OCI-LY3 (cell line): Measurements from ENCODE around the gene PAX5.
A peak's percentile ranks its signal among the peaks of the same experiment; 100 is the strongest.

Experiments
- H2AFZ ChIP-seq: fragments of 200-600, 300-600 bp; shearing (Covaris generic); 2 replicates; pipeline ENCODE4 v1.6.0; 2014; ENCODE audit warnings: antibody characterized with exemption, low read depth, low read length
- H3K27ac ChIP-seq: fragments of 200-600, 300-600 bp; sonication (generic); 2 replicates; pipeline ENCODE4 v1.5.1; 2014; ENCODE audit warnings: mild to moderate bottlenecking, low read length, moderate library complexity, mixed read lengths
- H3K27me3 ChIP-seq: fragments of 200-600, 300-600 bp; sonication (generic); 2 replicates; pipeline ENCODE4 v1.6.1; 2014; ENCODE audit warnings: low read depth, low read length, mixed read lengths
- H3K36me3 ChIP-seq: fragments of 200-600, 300-600 bp; sonication (generic); replicated peaks from 2 replicates; pipeline ENCODE3; 2014; ENCODE audit warnings: low read depth, low read length, mixed read lengths
- H3K4me1 ChIP-seq: fragments of 300-600, 200-600 bp; sonication (generic); 2 replicates; pipeline ENCODE4 v1.6.1; 2014; ENCODE audit warnings: low read length, mixed read lengths
- H3K4me2 ChIP-seq: fragments of 200-600, 300-600 bp; sonication (generic); 2 replicates; pipeline ENCODE4 v1.6.1; 2014; ENCODE audit warnings: low read length, mixed read lengths
- H3K4me3 ChIP-seq: fragments of 300-600, 200-600 bp; sonication (generic); 2 replicates; pipeline ENCODE4 v1.5.1; 2014; ENCODE audit warnings: antibody characterized with exemption, mild to moderate bottlenecking, low read length, moderate library complexity
- H3K79me2 ChIP-seq: fragments of 300-600, 200-600 bp; shearing (Covaris generic); 2 replicates; pipeline ENCODE4 v1.6.1; 2014; ENCODE audit warnings: mild to moderate bottlenecking, low read length, mixed read lengths
- H3K9ac ChIP-seq: fragments of 300-600, 200-600 bp; shearing (Covaris generic); 2 replicates; pipeline ENCODE4 v1.6.0; 2014; ENCODE audit warnings: mild to moderate bottlenecking, low read length, moderate library complexity
- H3K9me3 ChIP-seq: fragments of 200-600, 300-600 bp; shearing (Covaris generic); 2 replicates; pipeline ENCODE4 v1.6.1; 2014; ENCODE audit warnings: low read length, mixed read lengths; ENCODE audit not compliant: insufficient read depth
- H4K20me1 ChIP-seq: fragments of 200-600, 300-600 bp; sonication (generic); 2 replicates; pipeline ENCODE4 v1.6.1; 2016; ENCODE audit warnings: low read length, mixed read lengths; ENCODE audit not compliant: insufficient read depth
- CTCF ChIP-seq: fragments of 200-600, 300-600 bp; sonication (generic); IDR thresholded peaks from 2 replicates; pipeline ENCODE4 v1.5.1; 2014; ENCODE audit warnings: antibody characterized with exemption, low read length, low read depth
- EZH2phosphoT487 ChIP-seq: fragments of 200-600 bp; shearing (Covaris generic); IDR thresholded peaks from 2 replicates; pipeline ENCODE4 v1.6.1; 2018; ENCODE audit warnings: antibody characterized with exemption, mixed run types, low read depth

Gene PAX5

GRCh38 chr9:36967997-36968396, 66.1 kb downstream of the PAX5 start:
- H4K20me1 ChIP-seq = peaks cover 86% of the 10 kb centered on the region
- H3K36me3 ChIP-seq = peaks cover 75% of the 10 kb centered on the region
- H3K4me1 ChIP-seq = no peaks in the 10 kb centered on the region
- TF ChIP-seq CTCF = no peak
- TF ChIP-seq EZH2phosphoT487 = no peak
- H3K4me3 ChIP-seq = no peak overlapping the region
- 0 out of 2 replicates have a peak overlapping the region, but pooled peaks have one; percentile 16 for H3K27ac ChIP-seq
- no peaks in the 10 kb centered on the region for H3K27me3 ChIP-seq
- no peaks in the 10 kb centered on the region for H3K9me3 ChIP-seq
- H3K79me2 ChIP-seq = peaks cover 92% of the 10 kb centered on the region
- no peak overlapping the region for H3K4me2 ChIP-seq
- no peak overlapping the region for H3K9ac ChIP-seq
- no peak overlapping the region for H2AFZ ChIP-seq

GRCh38 chr9:36966371-36967097, 67.5 kb downstream of the PAX5 start:
- Histone ChIP-seq H3K4me1 (no peaks in the 10 kb centered on the region), H3K9me3 (no peaks in the 10 kb centered on the region), H3K79me2 (peaks cover 92% of the 10 kb centered on the region), H4K20me1 (peaks cover 85% of the 10 kb centered on the region), H3K9ac (no peak overlapping the region), H2AFZ (no peak overlapping the region), H3K27me3 (no peaks in the 10 kb centered on the region), H3K4me2 (no peak overlapping the region), H3K27ac (no peak overlapping the region), H3K4me3 (no peak overlapping the region), H3K36me3 (peaks cover 82% of the 10 kb centered on the region)
- no peak for TF ChIP-seq CTCF
- TF ChIP-seq EZH2phosphoT487 = no peak

GRCh38 chr9:36964791-36965190, 69.3 kb downstream of the PAX5 start:
- Histone ChIP-seq H3K9ac (no peak overlapping the region), H2AFZ (no peak overlapping the region), H4K20me1 (peaks cover 87% of the 10 kb centered on the region), H3K4me2 (no peak overlapping the region), H3K79me2 (peaks cover 92% of the 10 kb centered on the region), H3K36me3 (peaks cover 84% of the 10 kb centered on the region), H3K4me1 (no peaks in the 10 kb centered on the region), H3K9me3 (no peaks in the 10 kb centered on the region), H3K27me3 (no peaks in the 10 kb centered on the region), H3K27ac (no peak overlapping the region), H3K4me3 (no peak overlapping the region)
- TF ChIP-seq CTCF (no peak), EZH2phosphoT487 (no peak)

GRCh38 chr9:36963346-36963745, 70.7 kb downstream of the PAX5 start:
- TF ChIP-seq CTCF (no peak), EZH2phosphoT487 (no peak)
- Histone ChIP-seq H3K4me2 (no peak overlapping the region), H3K79me2 (peaks cover 92% of the 10 kb centered on the region), H3K27ac (no peak overlapping the region), H3K4me3 (no peak overlapping the region), H3K4me1 (no peaks in the 10 kb centered on the region), H2AFZ (no peak overlapping the region), H4K20me1 (peaks cover 85% of the 10 kb centered on the region), H3K27me3 (no peaks in the 10 kb centered on the region), H3K9ac (no peak overlapping the region), H3K36me3 (peaks cover 86% of the 10 kb centered on the region), H3K9me3 (no peaks in the 10 kb centered on the region)
